HepG2 (cell line): ENCODE results near the gene MOGAT3.

Experiments
- CTCF ChIP-seq: sonication (generic); formaldehyde crosslinking; IDR thresholded peaks from 2 replicates; pipeline ENCODE4 v1.5.0; 2020; ENCODE audit warnings: mild to moderate bottlenecking, missing genetic modification reagents, moderate library complexity
- ELF4 ChIP-seq: sonication (generic); formaldehyde crosslinking; IDR thresholded peaks from 2 replicates; pipeline ENCODE4 v1.5.0; 2020; ENCODE audit warnings: missing genetic modification reagents, mild to moderate bottlenecking, moderate library complexity, borderline replicate concordance
- ZNF275 ChIP-seq: sonication (generic); formaldehyde crosslinking; IDR thresholded peaks from 2 replicates; pipeline ENCODE4 v1.8.0; 2022; ENCODE audit warnings: missing genetic modification reagents, mild to moderate bottlenecking, inconsistent platforms, borderline replicate concordance
- ZNF407 ChIP-seq: sonication (generic); formaldehyde crosslinking; IDR thresholded peaks from one replicate; pipeline ENCODE4 v1.5.1; 2020; ENCODE audit warnings: mild to moderate bottlenecking, missing genetic modification reagents; ENCODE audit errors: not compliant biosample characterization
- ZZZ3 ChIP-seq: sonication (generic); formaldehyde crosslinking; IDR thresholded peaks from 2 replicates; pipeline ENCODE4 v1.4.0; 2020; ENCODE audit warnings: missing genetic modification reagents, mild to moderate bottlenecking, borderline replicate concordance

GRCh38 chr7:101163279-101164070 is 37.4 kb downstream of the MOGAT3 start:
- TF ChIP-seq ZNF407 (CRISPR knock-in tag), result no peak
- no peak for TF ChIP-seq CTCF (CRISPR knock-in tag)
- no peak for TF ChIP-seq ZZZ3 (CRISPR knock-in tag)
- no peak for TF ChIP-seq ZNF275 (CRISPR knock-in tag)
- no peak for TF ChIP-seq ELF4 (CRISPR knock-in tag)
